Thyroid gland (tissue), 4 donors: ENCODE data around the gene FNDC11. TPM values are rescaled to one million over a fixed set of nuclear protein-coding genes. Genes with fewer than 3 reads are reported as not detected.

Experiments used
- DNase-seq, 2 donors: peaks; one replicate each; pipeline ENCODE4 v3.0.0-alpha.2; 2019
- H3K27ac ChIP-seq, 3 donors: fragments of 200-600 bp; sonication (generic); 1 replicate in 2 of 3; 2 replicates in 1 of 3; pipeline ENCODE4 v1.5.1; 2016 to 2019; ENCODE audit warnings: mild to moderate bottlenecking in 1 of 3, moderate library complexity in 1 of 3
- H3K27me3 ChIP-seq: fragments of 200-600 bp; sonication (generic); one replicate; pipeline ENCODE4 v1.5.1; 2019
- H3K36me3 ChIP-seq, 2 donors: fragments of 200-600 bp; sonication (generic); one replicate each; pipeline ENCODE4 v1.5.1; 2016 to 2019
- H3K4me1 ChIP-seq, 2 donors: fragments of 200-600 bp; sonication (generic); one replicate each; pipeline ENCODE4 v1.5.1; 2017 to 2019
- H3K4me3 ChIP-seq, 3 donors: fragments of 200-600 bp; sonication (generic); replicated peaks in 1 of 3; 1 replicate in 2 of 3; 2 replicates in 1 of 3; pipeline ENCODE4 v1.5.1; 2016; ENCODE audit warnings: mild to moderate bottlenecking in 1 of 3
- H3K9me3 ChIP-seq: fragments of 200-600 bp; sonication (generic); one replicate; pipeline ENCODE4 v1.5.1; 2017
- CTCF ChIP-seq, 6 experiments: fragments of 200-600 bp in 3 of 6; fragments of 450-650 bp in 3 of 6; sonication (generic) in 3 of 6; IDR thresholded peaks; one replicate each; pipeline ENCODE4 v1.5.1; 2016 to 2019; ENCODE audit warnings: antibody characterized with exemption in 6 of 6, mild to moderate bottlenecking in 2 of 6, inconsistent platforms in 1 of 6, moderate library complexity in 1 of 6
- POLR2A ChIP-seq, 2 donors: fragments of 450-650 bp; IDR thresholded peaks; one replicate each; pipeline ENCODE4 v1.6.1; 2017; ENCODE audit warnings: antibody characterized with exemption in 2 of 2, mild to moderate bottlenecking in 2 of 2, moderate library complexity in 1 of 2
- WGBS, 2 donors: methylation state at CpG; one replicate each; pipeline ENCODE4 v1.1.5; 2017; 5-methylcytosine and 5-hydroxymethylcytosine counted together
- intact Hi-C: fragments of 100-400 bp; cut with DNase I; formaldehyde crosslinking; loops from one replicate; pipeline ENCODE4 v1.15.1; 2023
- total RNA-seq, 4 donors: library from RNA; depleted of rRNA; stranded (reverse); fragments of >200 nt; gene quantifications; one replicate each; pipeline ENCODE4 v1.2.3, GENCODE V29; 2016

The FNDC11 gene
- total RNA-seq, 4 donors from 2014 or later: 0.39 to 0.89 (median 0.40) TPM; not detected in 1

- DNase-seq: no peak
- no peaks in the 10 kb centered on the region for H3K4me1 ChIP-seq
- no peaks in the 10 kb centered on the region for H3K27me3 ChIP-seq
- intact Hi-C loops: loop anchor here (10.0 kb wide), 2 partner anchors 254 to 534 kb away; partner anchors contain the start of gene TCEA2
- no peak overlapping the region for H3K27ac ChIP-seq
- no peaks in the 10 kb centered on the region for H3K36me3 ChIP-seq
- TF ChIP-seq POLR2A (IDR thresholded peaks at IDR 0.05) (no peak), CTCF (IDR thresholded peaks at IDR 0.05) (no peak)
- H3K4me3 ChIP-seq: no peak overlapping the region
- WGBS, 2 donors: 84 to 85% methylated on average over 6 to 11 of the region's 14 CpGs
- no peaks in the 10 kb centered on the region for H3K9me3 ChIP-seq
Observed at GRCh38 chr20:63530788-63531160, 23.2 kb upstream of the FNDC11 start.

- Histone ChIP-seq H3K27me3 (no peaks in the 10 kb centered on the region), H3K4me3 (no peak overlapping the region), H3K4me1 (no peaks in the 10 kb centered on the region), H3K27ac (no peak overlapping the region), H3K9me3 (no peaks in the 10 kb centered on the region), H3K36me3 (no peaks in the 10 kb centered on the region)
- WGBS, 2 donors: 85% methylated on average over 27 of the region's 27 CpGs
- intact Hi-C loops: loop anchor here (10.0 kb wide), 2 partner anchors 253 to 533 kb away; partner anchors contain the start of gene TCEA2
- no peak for TF ChIP-seq POLR2A (IDR thresholded peaks at IDR 0.05)
- no peak for TF ChIP-seq CTCF (IDR thresholded peaks at IDR 0.05)
- DNase-seq: no peak
Observed at GRCh38 chr20:63531686-63532448, 22.1 kb upstream of the FNDC11 start.

- Histone ChIP-seq H3K4me3 (no peak overlapping the region), H3K9me3 (no peaks in the 10 kb centered on the region), H3K4me1 (peaks cover 0 to 4% of the 10 kb centered on the region in 2 donors), H3K36me3 (no peaks in the 10 kb centered on the region), H3K27ac (no peak overlapping the region), H3K27me3 (no peaks in the 10 kb centered on the region)
- no peak for DNase-seq
- intact Hi-C loops: loop anchor here (10.0 kb wide), 2 partner anchors 252 to 532 kb away; partner anchors contain the start of gene TCEA2
- WGBS, 2 donors: 73 to 83% methylated on average over 8 to 20 of the region's 24 CpGs
- TF ChIP-seq CTCF (IDR thresholded peaks at IDR 0.05) (no peak), POLR2A (IDR thresholded peaks at IDR 0.05) (no peak)
Observed at GRCh38 chr20:63532449-63532971, 21.4 kb upstream of the FNDC11 start.

GRCh38 chr20:63533388-63533787 is 20.6 kb upstream of the FNDC11 start:
- no peak for DNase-seq
- no peaks in the 10 kb centered on the region for H3K27me3 ChIP-seq

More at GRCh38 chr20:63533388-63533787, 20.6 kb upstream of the FNDC11 start:
- no peak for TF ChIP-seq POLR2A (IDR thresholded peaks at IDR 0.05)
- TF ChIP-seq CTCF (IDR thresholded peaks at IDR 0.05): no peak
- Histone ChIP-seq H3K36me3 (no peaks in the 10 kb centered on the region), H3K9me3 (no peaks in the 10 kb centered on the region), H3K27ac (no peak overlapping the region), H3K4me3 (no peak overlapping the region), H3K4me1 (peaks cover 5 to 12% of the 10 kb centered on the region in 2 donors)
- intact Hi-C loops: loop anchor here (10.0 kb wide), 2 partner anchors 251 to 531 kb away; partner anchors contain the start of gene TCEA2
- WGBS, 2 donors: 84 to 87% methylated on average over 7 to 10 of the region's 14 CpGs
